A673 (cell line): ENCODE measurements around the gene APC2. TPM values are rescaled to one million over a fixed set of nuclear protein-coding genes. Genes with fewer than 3 reads are reported as not detected.

Experiments
- BruUV-seq: library from RNA; stranded (reverse); fragments of 400-500 nt; replicated peaks from 2 replicates; lab custom pipeline; 2021; lab: Mats Ljungman, UMichigan
- CTCF ChIA-PET: fragments of 300-600 bp; sonication (Branson Sonifier 250); formaldehyde crosslinking; loops from one replicate; lab custom pipeline; 2022; ENCODE audit warnings: antibody characterized with exemption; lab: Charles Lee
- POLR2A ChIA-PET: fragments of 300-600 bp; sonication (Branson Sonifier 250); formaldehyde crosslinking; loops from one replicate; lab custom pipeline; 2022; ENCODE audit warnings: antibody characterized with exemption; ENCODE audit not compliant: low non-redundant PET; lab: Charles Lee
- DNase-seq: peaks from one replicate; pipeline ENCODE4 v3.0.0-alpha.2; 2015; ENCODE audit warnings: low spot score
- H3K27ac ChIP-seq: fragments of 200-600 bp; sonication (generic); 2 replicates; pipeline ENCODE4 v1.5.1; 2016; ENCODE audit warnings: mixed run types, low read depth, mild to moderate bottlenecking, mixed read lengths, antibody characterized with exemption, low read length; ENCODE audit not compliant: poor library complexity, severe bottlenecking
- H3K27me3 ChIP-seq: fragments of 200-600 bp; sonication (generic); replicated peaks from 2 replicates; pipeline ENCODE4 v1.6.1; 2017; ENCODE audit warnings: mixed run types, low read depth, mild to moderate bottlenecking, mixed read lengths, antibody characterized with exemption, low read length; ENCODE audit not compliant: insufficient read depth, poor library complexity
- H3K36me3 ChIP-seq: fragments of 200-600 bp; sonication (generic); 2 replicates; pipeline ENCODE4 v1.6.1; 2016; ENCODE audit warnings: mixed run types, mild to moderate bottlenecking, mixed read lengths, antibody characterized with exemption, low read length; ENCODE audit not compliant: insufficient read depth, poor library complexity, severe bottlenecking
- H3K4me1 ChIP-seq: fragments of 200-600 bp; sonication (generic); 2 replicates; pipeline ENCODE4 v1.6.1; 2017; ENCODE audit warnings: mixed run types, mild to moderate bottlenecking, mixed read lengths, antibody characterized with exemption, low read length; ENCODE audit not compliant: insufficient read depth, poor library complexity, severe bottlenecking
- H3K4me3 ChIP-seq: fragments of 200-600 bp; sonication (generic); 2 replicates; pipeline ENCODE4 v1.5.1; 2016; ENCODE audit warnings: low read depth, mixed run types, mild to moderate bottlenecking, mixed read lengths, low read length; ENCODE audit not compliant: poor library complexity, severe bottlenecking
- H3K9me3 ChIP-seq: fragments of 200-600 bp; sonication (generic); 2 replicates; pipeline ENCODE4 v1.6.1; 2016; ENCODE audit warnings: mixed run types, low read depth, mild to moderate bottlenecking, mixed read lengths, antibody characterized with exemption, low read length; ENCODE audit not compliant: poor library complexity, severe bottlenecking
- CTCF ChIP-seq: fragments of 300-800, 200-600 bp; sonication (generic); conservative IDR thresholded peaks from 2 replicates; pipeline ENCODE4 v1.5.1; 2017; ENCODE audit warnings: low read depth, mild to moderate bottlenecking, antibody characterized with exemption, low read length, moderate library complexity, mixed read lengths
- EZH2 ChIP-seq: fragments of 200-600 bp; sonication (generic); IDR thresholded peaks from 2 replicates; pipeline ENCODE4 v1.6.1; 2017; ENCODE audit warnings: borderline replicate concordance, low read depth, mild to moderate bottlenecking, mixed read lengths, antibody characterized with exemption, low read length; ENCODE audit not compliant: poor library complexity, severe bottlenecking
- intact Hi-C: fragments of 100-400 bp; cut with micrococcal nuclease; formaldehyde crosslinking; loops from one replicate; pipeline ENCODE4 v1.10.0; 2022; ENCODE audit not compliant: unreplicated experiment
- total RNA-seq: library from RNA; stranded (reverse); gene quantifications from 2 replicates; pipeline ENCODE4 v1.2.3, GENCODE V29; 2021

APC2 gene
- total RNA-seq, 1 experiment from 2014 or later: 1.3 TPM

DNA sequence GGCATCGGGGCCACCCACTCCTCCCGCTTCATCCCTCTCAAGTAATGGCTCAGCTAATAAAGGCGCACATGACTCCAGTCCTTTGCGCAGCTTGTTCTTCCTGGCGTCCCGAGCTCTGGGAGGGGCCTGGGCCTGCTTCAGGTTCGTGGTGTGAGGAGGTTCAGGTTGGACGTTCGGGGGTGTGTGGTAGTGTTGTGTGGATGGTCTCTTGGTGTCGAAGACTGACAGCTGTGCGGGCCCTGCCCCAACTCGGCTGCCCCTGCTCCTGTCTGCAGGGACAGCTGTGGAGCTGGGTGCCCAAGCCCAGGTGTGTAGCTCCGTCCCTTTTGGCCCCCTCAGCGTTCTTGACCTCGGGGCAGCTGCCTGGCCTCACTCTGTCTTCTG, 9.5 kb upstream of the APC2 start:
- H3K4me1 ChIP-seq: peaks cover 24% of the 10 kb centered on the region
- no peaks in the 10 kb centered on the region for H3K9me3 ChIP-seq
- H3K27me3 ChIP-seq: no peaks in the 10 kb centered on the region
- intact Hi-C loops: loop anchor here (10.0 kb wide), 1 partner anchor 166 kb away; the partner anchor contains the start of gene FAM174C
- H3K27ac ChIP-seq: peak overlapping the region; percentile 37
- H3K36me3 ChIP-seq: peaks cover 40% of the 10 kb centered on the region
- TF ChIP-seq EZH2 (no peak), CTCF (no peak)
- BruUV-seq: no TSS peak
- DNase-seq: no peak
- peak overlapping the region; percentile 85 for H3K4me3 ChIP-seq
- CTCF ChIA-PET: no interaction called here
- POLR2A ChIA-PET: interaction anchor here (0.6 kb wide), 1 partner anchor 615 kb away, joined by 3 read pairs; no protein-coding TSS in a partner anchor

DNA sequence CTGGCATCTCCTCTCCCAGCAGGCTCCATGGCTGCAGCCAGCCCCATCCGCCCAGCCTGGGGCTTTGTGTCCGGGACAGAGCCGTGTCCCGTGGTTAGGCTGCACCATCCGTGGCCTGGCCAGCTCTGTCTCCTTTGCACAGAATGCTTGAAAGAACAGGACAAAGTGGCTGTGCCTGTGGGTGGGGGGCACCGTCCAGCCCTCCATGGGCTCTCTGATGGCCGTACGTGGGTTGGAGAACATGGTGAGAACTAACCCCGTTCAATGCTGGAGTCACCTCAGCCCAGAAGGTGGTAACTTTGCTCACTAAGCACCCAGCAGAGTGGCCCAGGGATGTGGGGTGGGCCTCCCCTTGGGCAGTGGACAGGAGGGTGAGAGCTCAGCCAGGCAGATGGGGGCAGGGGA, 8.9 kb upstream of the APC2 start:
- intact Hi-C loops: loop anchor here (10.0 kb wide), 1 partner anchor 166 kb away; the partner anchor contains the start of gene FAM174C
- ChIA-PET CTCF (no interaction called here), POLR2A (interaction anchor here (0.6 kb wide), 1 partner anchor 615 kb away, joined by 3 read pairs; no protein-coding TSS in a partner anchor)
- Histone ChIP-seq H3K4me1 (peaks cover 24% of the 10 kb centered on the region), H3K27ac (peak overlapping the region; percentile 37), H3K36me3 (peaks cover 37% of the 10 kb centered on the region), H3K4me3 (peak overlapping the region; percentile 85), H3K9me3 (no peaks in the 10 kb centered on the region), H3K27me3 (no peaks in the 10 kb centered on the region)
- no TSS peak for BruUV-seq
- no peak for TF ChIP-seq EZH2
- no peak for TF ChIP-seq CTCF
- DNase-seq: no peak

GRCh38 chr19:1441677-1442438, 8.1 kb upstream of the APC2 start:
- H3K9me3 ChIP-seq: no peaks in the 10 kb centered on the region
- H3K4me1 ChIP-seq: peaks cover 30% of the 10 kb centered on the region
- CTCF ChIA-PET: no interaction called here
- DNase-seq: no peak
- intact Hi-C loops: loop anchor here (10.0 kb wide), 1 partner anchor 167 kb away; the partner anchor contains the start of gene FAM174C
- peaks cover 37% of the 10 kb centered on the region for H3K36me3 ChIP-seq
- BruUV-seq: no TSS peak
- H3K27ac ChIP-seq: peak overlapping the region; percentile 37
- H3K4me3 ChIP-seq: no peak overlapping the region
- POLR2A ChIA-PET: interaction anchor here (0.7 kb wide), 1 partner anchor 1271 kb away, joined by 3 read pairs; no protein-coding TSS in a partner anchor
- H3K27me3 ChIP-seq: peaks cover 6% of the 10 kb centered on the region
- TF ChIP-seq EZH2 (no peak), CTCF (no peak)
